Measurements from ENCODE around the gene DPYSL3.

GRCh38 chr5:147445090-147445489, 64.8 kb downstream of the DPYSL3 start:
- no peak for TF ChIP-seq CTCF (conservative IDR thresholded peaks at IDR 0.05; ENCODE audit: low read depth, low read length)
- no peak for TF ChIP-seq EZH2 (IDR thresholded peaks at IDR 0.05; ENCODE audit: borderline replicate concordance, low read depth, low read length, poor library complexity, severe bottlenecking)
